K562 (cell line): Measurements from ENCODE around the gene DSTYK. TPM values are rescaled to one million over a fixed set of nuclear protein-coding genes. Genes with fewer than 3 reads are reported as not detected.

Experiments
- ATAC-seq: fragments of 200-7000 bp; cut with Tn5 transposase; 3 replicates; pipeline ENCODE4 v1.9.1; 2020; ENCODE audit warnings: moderate library complexity
- BruUV-seq: library from RNA; stranded (reverse); fragments of 400-500 nt; replicated peaks from 2 replicates; lab custom pipeline; 2021; lab: Mats Ljungman, UMichigan
- CTCF ChIA-PET: fragments of 300-600 bp; formaldehyde crosslinking; extraction: SDS; loops from one replicate; lab custom pipeline; 2021; ENCODE audit warnings: low intra/inter-chr PET ratio; lab: Yijun Ruan, JAX
- POLR2A ChIA-PET: fragments of 300-600, 350-650 bp; sonication (Branson Sonifier 250); formaldehyde crosslinking; extraction: SDS; loops from one replicate; lab custom pipeline; 2021; ENCODE audit warnings: antibody characterized with exemption, inconsistent platforms; lab: Yijun Ruan, JAX
- DNase-seq, 4 experiments: peaks; one replicate each; pipeline versions ENCODE4 v3.0.0 to v3.0.0-alpha.2; 2011 to 2018; ENCODE audit warnings: low spot score in 3 of 4, mixed read lengths in 3 of 4; ENCODE audit errors: extremely low read depth in 1 of 4
- FAIRE-seq: peaks from 2 replicates; lab custom pipeline; 2011; peaks lifted over from hg19 to GRCh38; lab: Jason Lieb, UNC
- H2AFZ ChIP-seq: 2 replicates; pipeline ENCODE4 v1.6.0; 2011; ENCODE audit warnings: low read depth, low read length, control low read depth, inconsistent platforms
- H3K27ac ChIP-seq: fragments of 200-600 bp; 3 replicates; pipeline ENCODE4 v1.8.0; 2011; ENCODE audit warnings: low read depth, mild to moderate bottlenecking, control low read depth, inconsistent platforms, low read length, moderate library complexity, mixed read lengths; ENCODE audit errors: extremely low read depth
- H3K27me3 ChIP-seq, 2 experiments: fragments of 300-600 bp in 1 of 2; 2 replicates in 1 of 2; 3 replicates in 1 of 2; pipeline versions ENCODE4 v1.6.0 to v1.8.0; 2011; ENCODE audit warnings: inconsistent platforms in 2 of 2, low read length in 2 of 2, mild to moderate bottlenecking in 1 of 2, mixed read lengths in 1 of 2, moderate library complexity in 1 of 2; ENCODE audit not compliant: control insufficient read depth in 2 of 2, insufficient read depth in 2 of 2
- H3K36me3 ChIP-seq: fragments of 300-600 bp; 3 replicates; pipeline ENCODE4 v1.8.0; 2011; ENCODE audit warnings: mild to moderate bottlenecking, low read length, inconsistent platforms; ENCODE audit not compliant: control insufficient read depth, insufficient read depth
- H3K4me1 ChIP-seq, 2 experiments: fragments of 200-600 bp in 1 of 2; replicated peaks in 1 of 2; 2 replicates in 1 of 2; 3 replicates in 1 of 2; pipeline versions ENCODE4 v1.5.1 to v1.8.0; 2011; ENCODE audit warnings: inconsistent platforms in 2 of 2, low read length in 2 of 2, mild to moderate bottlenecking in 1 of 2, mixed read lengths in 1 of 2, moderate library complexity in 1 of 2; ENCODE audit not compliant: control insufficient read depth in 2 of 2, insufficient read depth in 2 of 2
- H3K4me2 ChIP-seq: 2 replicates; pipeline ENCODE4 v1.6.1; 2011; ENCODE audit warnings: low read length, control low read depth, inconsistent platforms, mixed read lengths; ENCODE audit not compliant: insufficient read depth
- H3K4me3 ChIP-seq: fragments of 200-600 bp; sonication (generic), shearing (Covaris generic); 2 replicates; pipeline ENCODE4 v1.5.1; 2016; ENCODE audit warnings: control low read depth, inconsistent platforms
- H3K79me2 ChIP-seq: fragments of 200-600 bp; 3 replicates; pipeline ENCODE4 v1.8.0; 2011; ENCODE audit warnings: low read length, inconsistent platforms; ENCODE audit not compliant: control insufficient read depth, insufficient read depth
- H3K9ac ChIP-seq, 2 experiments: 2 replicates each; pipeline versions ENCODE4 v1.6.0 to v1.6.1; 2011; ENCODE audit warnings: low read depth in 2 of 2, low read length in 2 of 2, control low read depth in 1 of 2, inconsistent platforms in 1 of 2, mild to moderate bottlenecking in 1 of 2, mixed read lengths in 1 of 2; ENCODE audit not compliant: insufficient read depth in 1 of 2
- H3K9me1 ChIP-seq: one replicate; pipeline ENCODE4 v1.6.0; 2011; ENCODE audit warnings: inconsistent platforms, mild to moderate bottlenecking, low read length, moderate library complexity; ENCODE audit not compliant: control insufficient read depth, insufficient read depth
- H3K9me3 ChIP-seq: replicated peaks from 2 replicates; pipeline ENCODE4 v1.5.1; 2011; ENCODE audit warnings: low read depth, low read length, inconsistent platforms; ENCODE audit not compliant: control insufficient read depth, insufficient read depth
- H4K20me1 ChIP-seq: replicated peaks from 2 replicates; pipeline ENCODE4 v1.6.1; 2011; ENCODE audit warnings: low read length, inconsistent platforms, mixed read lengths; ENCODE audit not compliant: control insufficient read depth, insufficient read depth
- ATF1 ChIP-seq, 2 experiments: fragments of 450-650 bp in 1 of 2; IDR thresholded peaks; 2 replicates each; pipeline ENCODE4 v1.6.1; 2016; ENCODE audit warnings: missing compliant biosample characterization in 1 of 2, missing genetic modification characterization in 1 of 2
- CHD1 ChIP-seq: fragments of 200-600 bp; sonication (generic); IDR thresholded peaks from one replicate; pipeline ENCODE4 v1.6.1; 2012; ENCODE audit warnings: mild to moderate bottlenecking, moderate library complexity, low read length, inconsistent platforms
- DDX20 ChIP-seq: fragments of 450-650 bp; IDR thresholded peaks from 2 replicates; pipeline ENCODE4 v1.6.1; 2016; ENCODE audit warnings: missing genetic modification characterization, low read depth, mild to moderate bottlenecking, missing compliant biosample characterization, moderate library complexity
- GTF2E2 ChIP-seq: fragments of 200-800 bp; sonication (Bioruptor generic); IDR thresholded peaks from 2 replicates; pipeline ENCODE4 v1.6.1; 2016; ENCODE audit warnings: missing genetic modification characterization, missing compliant biosample characterization
- TAF1 ChIP-seq: IDR thresholded peaks from 2 replicates; pipeline ENCODE4 v1.6.1; 2011; ENCODE audit warnings: mild to moderate bottlenecking, low read length, moderate library complexity; ENCODE audit not compliant: insufficient read depth, control insufficient read depth, severe bottlenecking; ENCODE audit errors: extremely low read depth
- ZNF134 ChIP-seq: fragments of 250-450 bp; sonication (Bioruptor Pico); conservative IDR thresholded peaks from 2 replicates; pipeline ENCODE4 v1.4.0; 2020
- ZNF165 ChIP-seq: fragments of 250-450 bp; sonication (Bioruptor Pico); IDR thresholded peaks from 2 replicates; pipeline ENCODE4 v1.4.0; 2020; ENCODE audit warnings: borderline replicate concordance
- WGBS: fragments of 100-300 bp; shearing (Covaris generic); methylation state at CpG from one replicate; pipeline ENCODE4 v1.1.6; 2016; ENCODE audit warnings: low coverage, mixed read lengths; ENCODE audit not compliant: insufficient coverage; ENCODE audit errors: missing lambda C conversion rate; 5-methylcytosine and 5-hydroxymethylcytosine counted together
- in situ Hi-C: fragments of 300-500 bp; cut with MboI; formaldehyde crosslinking; loops from 4 replicates; pipeline ENCODE4 v1.15.0; 2018; ENCODE audit warnings: inconsistent platforms, mixed read lengths
- intact Hi-C: fragments of 100-400 bp; cut with micrococcal nuclease; formaldehyde crosslinking; loops from 2 replicates; pipeline ENCODE4 v1.14.2; 2022
- polyA plus RNA-seq, 8 experiments: library from polyadenylated mRNA; depleted of rRNA in 4 of 8; stranded (reverse) in 5 of 8; unstranded in 3 of 8; fragments of >200 nt; fragmentation: Nextera tagmentation in 2 of 8; fragmentation: Illumina TruSeq in 1 of 8; extraction: Ambion mirVana in 2 of 8; extraction: Trizol in 1 of 8; gene quantifications; 2 replicates each; pipeline versions ENCODE4 v1.2.1 to v1.2.3, GENCODE V29; 2011 to 2014; ENCODE audit warnings: inconsistent platforms in 1 of 8, missing spikeins in 1 of 8
- total RNA-seq, 7 experiments: library from RNA; depleted of rRNA in 6 of 7; stranded (reverse); fragments of >200 nt in 6 of 7; fragmentation: Illumina TruSeq in 2 of 7; extraction: Trizol in 2 of 7; gene quantifications; 2 replicates each; pipeline versions ENCODE4 v1.2.1 to v1.2.3, GENCODE V29; 2011 to 2021; ENCODE audit warnings: low replicate concordance in 1 of 7
- TF ChIP-seq, protein P1 (sequence below): fragments of 450-650 bp; formaldehyde crosslinking; IDR thresholded peaks from 2 replicates; pipeline ENCODE4 v1.4.0; 2020; ENCODE audit warnings: mild to moderate bottlenecking, moderate library complexity
- TF ChIP-seq, protein P2 (sequence below): fragments of 450-650 bp; IDR thresholded peaks from 2 replicates; pipeline ENCODE4 v1.7.0; 2016; ENCODE audit warnings: borderline replicate concordance

DSTYK gene
- total and polyA plus RNA-seq, 9 of the 15 experiments (the other 6 are each of a cell fraction or from before 2014, with no cell fraction given): 4.2 to 7.1 (median 6.2) TPM

DNA sequence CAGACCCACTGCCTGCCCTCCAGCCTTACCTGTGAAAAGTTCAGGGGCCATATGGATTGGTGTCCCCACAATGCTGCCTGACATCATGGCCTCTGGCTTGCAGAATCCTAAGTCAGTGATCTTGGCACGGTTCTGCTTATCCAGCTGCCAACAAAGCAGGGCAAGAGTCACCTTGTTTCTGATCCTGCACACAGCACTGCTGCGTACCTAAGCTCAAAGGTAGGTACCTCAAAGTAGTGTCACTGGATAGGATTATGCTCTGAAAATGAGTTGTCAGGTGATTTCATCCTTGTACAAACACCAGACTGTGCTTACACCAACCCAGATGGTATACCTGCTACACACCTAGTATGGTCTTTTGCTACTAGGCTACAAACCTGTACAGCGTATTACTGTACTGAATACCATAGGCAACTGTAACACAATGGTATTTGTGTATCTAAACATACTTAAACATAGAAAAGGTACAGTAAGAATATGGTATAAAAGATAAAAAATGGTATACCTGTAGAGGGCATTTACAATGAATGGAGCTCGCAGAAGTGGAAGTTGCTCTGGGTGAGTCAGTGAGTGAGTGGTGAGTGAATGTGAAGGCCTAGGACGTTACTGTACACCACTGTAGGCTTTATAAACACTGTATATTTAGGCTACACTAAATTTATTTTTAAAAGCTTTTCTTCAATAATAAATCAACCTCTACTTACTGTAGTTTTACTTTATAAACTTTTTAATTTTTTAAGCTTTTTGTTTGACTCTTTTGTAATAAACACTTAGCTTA, 60.7 kb downstream of the DSTYK start:
- Histone ChIP-seq H3K4me3 (no peak overlapping the region), H3K9me1 (no peaks in the 10 kb centered on the region), H3K9me3 (peaks cover 15% of the 10 kb centered on the region), H3K4me1 (peaks cover 0 to 3% of the 10 kb centered on the region in 2 experiments; a peak in 2 of 5 replicates), H3K27ac (no peak overlapping the region; the same call in 2 of the 3 replicates), H3K4me2 (no peak overlapping the region), H2AFZ (no peak overlapping the region), H4K20me1 (no peaks in the 10 kb centered on the region), H3K9ac (no peak overlapping the region), H3K79me2 (no peaks in the 10 kb centered on the region), H3K27me3 (no peaks in the 10 kb centered on the region), H3K36me3 (peaks cover 50% of the 10 kb centered on the region)
- DNase-seq (no peak), ATAC-seq (no peak), FAIRE-seq (no peak)
- in situ Hi-C loops (no loop called here), intact Hi-C loops (no loop called here)
- no peak for TF ChIP-seq ATF1 (CRISPR knock-in tag; IDR thresholded peaks at IDR 0.05)
- no peak for TF ChIP-seq ATF1 (tag; IDR thresholded peaks at IDR 0.05)
- no peak for TF ChIP-seq TAF1
- no peak for TF ChIP-seq CHD1
- no peak for TF ChIP-seq ZNF134
- no peak for TF ChIP-seq DDX20 (tag)
- TF ChIP-seq GTF2E2 (tag): no peak
- no peak for TF ChIP-seq ZNF165 (CRISPR knock-in tag)
- TF ChIP-seq, protein P1, sequence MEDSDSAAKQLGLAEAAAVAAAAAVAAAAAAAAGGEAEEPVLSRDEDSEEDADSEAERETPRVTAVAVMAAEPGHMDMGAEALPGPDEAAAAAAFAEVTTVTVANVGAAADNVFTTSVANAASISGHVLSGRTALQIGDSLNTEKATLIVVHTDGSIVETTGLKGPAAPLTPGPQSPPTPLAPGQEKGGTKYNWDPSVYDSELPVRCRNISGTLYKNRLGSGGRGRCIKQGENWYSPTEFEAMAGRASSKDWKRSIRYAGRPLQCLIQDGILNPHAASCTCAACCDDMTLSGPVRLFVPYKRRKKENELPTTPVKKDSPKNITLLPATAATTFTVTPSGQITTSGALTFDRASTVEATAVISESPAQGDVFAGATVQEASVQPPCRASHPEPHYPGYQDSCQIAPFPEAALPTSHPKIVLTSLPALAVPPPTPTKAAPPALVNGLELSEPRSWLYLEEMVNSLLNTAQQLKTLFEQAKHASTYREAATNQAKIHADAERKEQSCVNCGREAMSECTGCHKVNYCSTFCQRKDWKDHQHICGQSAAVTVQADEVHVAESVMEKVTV (CRISPR knock-in tag): no peak
- TF ChIP-seq, protein P2, sequence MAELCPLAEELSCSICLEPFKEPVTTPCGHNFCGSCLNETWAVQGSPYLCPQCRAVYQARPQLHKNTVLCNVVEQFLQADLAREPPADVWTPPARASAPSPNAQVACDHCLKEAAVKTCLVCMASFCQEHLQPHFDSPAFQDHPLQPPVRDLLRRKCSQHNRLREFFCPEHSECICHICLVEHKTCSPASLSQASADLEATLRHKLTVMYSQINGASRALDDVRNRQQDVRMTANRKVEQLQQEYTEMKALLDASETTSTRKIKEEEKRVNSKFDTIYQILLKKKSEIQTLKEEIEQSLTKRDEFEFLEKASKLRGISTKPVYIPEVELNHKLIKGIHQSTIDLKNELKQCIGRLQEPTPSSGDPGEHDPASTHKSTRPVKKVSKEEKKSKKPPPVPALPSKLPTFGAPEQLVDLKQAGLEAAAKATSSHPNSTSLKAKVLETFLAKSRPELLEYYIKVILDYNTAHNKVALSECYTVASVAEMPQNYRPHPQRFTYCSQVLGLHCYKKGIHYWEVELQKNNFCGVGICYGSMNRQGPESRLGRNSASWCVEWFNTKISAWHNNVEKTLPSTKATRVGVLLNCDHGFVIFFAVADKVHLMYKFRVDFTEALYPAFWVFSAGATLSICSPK: no peak
- ChIA-PET CTCF (no interaction called here), POLR2A (interaction anchor here (0.8 to 1.7 kb wide), 5 partner anchors 9 to 19 kb away, joined by 3 to 10 read pairs (median 4); no protein-coding TSS in a partner anchor)
- 76% methylated on average over 5 of the region's 5 CpGs for WGBS
- no TSS peak for BruUV-seq
